GM18502 (cell line): Measurements from ENCODE around the gene SLC11A1.

Experiments
- ATAC-seq: cut with Tn5 transposase; IDR thresholded peaks from one replicate; pipeline ENCODE4 v1.9.1; 2021; ENCODE audit warnings: mild to moderate bottlenecking; ENCODE audit not compliant: unreplicated experiment, poor library complexity

Gene SLC11A1

DNA sequence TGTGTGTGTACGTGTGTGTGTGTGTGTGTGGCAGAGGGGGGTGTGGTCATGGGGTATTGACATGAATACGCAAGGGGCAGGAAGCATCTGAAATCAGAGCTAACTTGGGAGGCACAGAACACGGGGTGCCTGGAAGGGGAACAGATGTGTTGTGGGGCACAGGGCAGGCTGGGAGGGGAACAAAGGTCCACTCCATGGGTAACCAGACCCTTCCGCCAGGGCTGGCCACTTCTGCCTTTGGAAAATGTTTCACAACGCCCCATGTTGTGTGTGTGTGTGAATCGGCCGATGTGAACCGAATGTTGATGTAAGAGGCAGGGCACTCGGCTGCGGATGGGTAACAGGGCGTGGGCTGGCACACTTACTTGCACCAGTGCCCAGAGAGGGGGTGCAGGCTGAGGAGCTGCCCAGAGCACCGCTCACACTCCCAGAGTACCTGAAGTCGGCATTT is at the start of gene SLC11A1:
TSS of gene SLC11A1 (plus strand) at position 358 of the 451 bp plus-strand sequence. CDS start 96 bp downstream, outside the sequence.
- ATAC-seq, result no peak

DNA sequence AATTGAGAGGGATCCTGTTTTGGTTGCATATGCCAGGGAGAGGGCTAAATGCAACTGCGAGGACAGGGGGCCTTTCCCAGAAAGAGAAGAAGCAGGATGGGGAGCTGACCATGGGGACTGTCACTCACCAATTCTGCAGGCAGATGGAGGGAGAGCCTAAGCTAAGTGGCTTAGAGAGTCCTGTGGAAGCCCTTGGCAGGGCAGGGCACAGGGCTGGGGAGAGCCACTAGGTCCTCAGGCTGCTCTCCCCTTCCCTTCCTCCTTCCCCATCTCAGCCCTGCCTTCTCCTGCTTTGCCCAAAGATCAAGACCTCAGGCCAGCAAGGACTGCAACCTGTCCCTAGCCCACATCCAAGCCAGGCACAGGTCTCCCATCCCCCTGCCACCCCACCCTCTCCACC is 49.8 kb upstream of the SLC11A1 start:
- no peak for ATAC-seq

DNA sequence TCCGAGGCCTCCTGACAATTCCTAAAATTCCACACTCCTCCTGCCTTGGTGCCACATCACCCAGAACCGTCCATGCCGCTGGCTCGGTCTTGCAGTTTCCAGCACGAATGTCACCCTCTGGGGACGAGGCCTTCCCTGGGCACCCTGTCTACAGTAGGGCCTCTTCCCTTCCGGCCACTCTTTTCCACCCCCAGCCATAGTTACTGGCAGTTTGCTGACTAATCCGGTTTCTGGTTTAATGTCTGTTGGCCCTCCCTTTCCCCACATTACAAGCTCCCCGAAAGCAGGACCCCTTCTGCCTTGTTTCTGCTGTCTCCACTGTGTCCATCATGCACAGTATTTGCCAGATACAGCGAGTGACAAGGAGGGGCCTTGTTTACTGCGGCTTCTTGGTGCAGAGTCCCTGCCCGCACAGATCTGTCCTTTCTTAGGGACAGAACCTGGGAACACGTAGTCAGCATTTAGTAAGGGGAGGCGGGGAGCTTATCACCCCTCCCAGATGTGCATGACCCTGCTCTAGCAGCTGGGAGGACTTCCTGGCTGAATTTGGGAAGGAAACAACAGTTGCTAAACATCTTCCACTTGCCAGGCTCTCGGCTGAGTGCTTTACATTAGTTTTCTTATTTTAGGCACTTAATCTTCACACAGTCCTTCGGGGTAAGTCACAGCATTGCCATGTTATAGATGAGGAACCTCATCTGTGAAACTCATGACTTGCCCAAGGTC is 49.0 kb upstream of the SLC11A1 start:
- ATAC-seq, result no peak

DNA sequence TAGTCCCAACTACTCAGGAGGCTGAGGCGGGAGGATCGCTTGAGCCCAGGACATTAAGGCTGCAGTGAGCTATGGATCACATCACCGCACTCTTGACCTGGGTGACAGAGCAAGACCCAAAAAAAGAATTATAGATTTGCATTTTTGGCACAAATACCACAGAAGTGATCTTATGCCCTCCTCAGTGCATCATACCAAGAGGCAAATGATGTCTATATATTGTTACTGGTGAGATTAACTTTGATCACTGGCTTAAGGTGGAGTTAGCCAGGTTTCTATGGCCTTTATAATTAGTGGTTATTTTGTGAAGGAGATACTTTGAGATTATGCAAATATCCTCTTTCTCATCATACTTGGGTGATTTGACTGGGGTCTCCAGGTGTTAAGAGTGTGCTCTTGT is 47.5 kb upstream of the SLC11A1 start:
- ATAC-seq, result no peak

DNA sequence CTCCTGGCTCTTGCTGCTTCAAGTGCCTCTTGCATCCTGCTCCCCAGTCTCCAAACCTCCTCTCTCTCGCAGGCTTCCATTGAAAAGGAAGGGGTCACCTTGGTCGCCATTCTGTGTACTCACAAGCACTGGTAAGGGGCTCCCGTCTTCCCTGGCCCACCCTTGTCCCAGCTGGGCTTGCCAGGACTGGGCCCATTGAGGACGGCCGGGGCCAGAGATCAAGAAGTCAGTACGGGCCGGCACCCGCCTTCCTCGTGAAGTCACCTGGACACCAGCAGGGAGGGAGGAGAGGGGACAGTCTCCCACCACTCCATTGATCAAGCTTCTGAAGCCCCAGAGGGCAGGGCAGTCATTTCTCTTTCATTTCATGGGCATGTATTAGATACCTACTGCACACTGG is 41.4 kb upstream of the SLC11A1 start:
- no peak for ATAC-seq

DNA sequence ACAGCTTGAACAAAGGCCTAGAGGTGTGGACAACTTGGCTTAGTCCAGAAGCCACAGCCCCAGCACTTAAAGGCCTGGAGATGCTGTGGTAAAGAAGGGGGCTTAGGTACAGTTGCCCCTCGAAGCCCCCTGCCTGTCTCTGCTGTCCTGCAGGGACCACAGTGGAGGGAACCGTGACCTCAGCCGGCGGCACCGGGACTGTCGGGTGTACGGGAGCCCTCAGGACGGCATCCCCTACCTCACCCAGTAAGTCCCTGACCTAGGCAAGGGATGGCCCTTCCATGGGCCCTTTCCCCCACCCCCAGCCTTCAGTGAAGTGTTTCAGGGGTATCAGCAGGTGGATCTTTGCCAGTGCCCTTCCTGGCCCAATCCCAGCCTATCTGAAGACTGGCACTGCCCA is 40.7 kb upstream of the SLC11A1 start:
- ATAC-seq, result no peak

GRCh38 chr2:218342837-218343236 is 39.2 kb upstream of the SLC11A1 start:
- no peak for ATAC-seq

DNA sequence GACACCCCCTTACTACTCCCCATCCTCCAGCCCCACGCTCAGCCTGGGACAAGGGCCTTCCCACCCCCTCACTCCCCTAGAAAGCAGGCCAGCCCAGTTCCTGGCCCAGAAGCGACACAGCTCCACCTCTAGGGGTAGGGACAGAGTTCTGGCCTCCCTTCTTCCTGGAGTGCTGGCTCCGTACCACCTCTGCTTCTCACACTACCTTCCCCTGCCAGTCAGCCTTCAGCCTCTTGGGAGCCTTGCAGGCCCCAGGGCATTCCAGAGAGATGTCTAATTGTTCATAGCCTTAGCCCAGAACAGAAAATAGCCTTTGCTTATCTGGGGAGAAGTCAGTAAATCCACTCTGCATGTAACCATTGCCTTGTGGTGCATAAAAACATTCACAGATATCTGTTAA is 38.5 kb upstream of the SLC11A1 start:
- ATAC-seq, result no peak

DNA sequence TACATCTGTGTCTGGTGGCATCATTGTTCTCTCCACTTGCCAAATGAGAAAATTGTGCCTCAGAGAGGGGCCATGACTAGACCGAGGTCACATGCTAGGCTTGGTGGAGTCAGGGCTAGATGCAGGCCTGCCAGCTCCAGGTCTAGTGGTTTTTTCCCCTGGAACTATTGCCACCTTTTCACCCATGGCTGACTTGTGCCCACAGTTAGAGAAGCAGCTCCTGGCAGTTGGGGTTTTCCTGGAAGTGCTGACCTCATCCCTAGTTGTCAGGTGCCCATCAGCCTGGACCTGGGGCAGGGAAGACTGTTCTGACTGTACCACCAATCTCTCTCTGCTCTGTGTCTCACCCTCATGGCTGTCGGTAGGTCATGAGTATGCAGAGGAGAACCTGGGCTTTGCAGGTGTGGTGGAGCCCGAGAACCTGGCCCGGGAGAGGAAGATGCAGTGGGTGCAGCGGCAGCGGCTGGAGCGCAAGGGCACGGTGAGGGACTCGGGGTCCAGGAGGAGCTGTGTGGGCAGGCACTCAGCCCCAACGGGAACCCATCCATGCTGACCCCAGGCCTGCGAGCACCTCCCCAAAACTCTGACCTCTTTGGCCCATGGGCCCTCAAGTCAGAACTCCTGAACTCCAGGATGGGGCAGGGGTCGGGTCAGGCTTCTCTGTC is 37.9 kb upstream of the SLC11A1 start:
- ATAC-seq, result no peak

- no peak for ATAC-seq
Measured at GRCh38 chr2:218344755-218345417, 37.2 kb upstream of the SLC11A1 start.

DNA sequence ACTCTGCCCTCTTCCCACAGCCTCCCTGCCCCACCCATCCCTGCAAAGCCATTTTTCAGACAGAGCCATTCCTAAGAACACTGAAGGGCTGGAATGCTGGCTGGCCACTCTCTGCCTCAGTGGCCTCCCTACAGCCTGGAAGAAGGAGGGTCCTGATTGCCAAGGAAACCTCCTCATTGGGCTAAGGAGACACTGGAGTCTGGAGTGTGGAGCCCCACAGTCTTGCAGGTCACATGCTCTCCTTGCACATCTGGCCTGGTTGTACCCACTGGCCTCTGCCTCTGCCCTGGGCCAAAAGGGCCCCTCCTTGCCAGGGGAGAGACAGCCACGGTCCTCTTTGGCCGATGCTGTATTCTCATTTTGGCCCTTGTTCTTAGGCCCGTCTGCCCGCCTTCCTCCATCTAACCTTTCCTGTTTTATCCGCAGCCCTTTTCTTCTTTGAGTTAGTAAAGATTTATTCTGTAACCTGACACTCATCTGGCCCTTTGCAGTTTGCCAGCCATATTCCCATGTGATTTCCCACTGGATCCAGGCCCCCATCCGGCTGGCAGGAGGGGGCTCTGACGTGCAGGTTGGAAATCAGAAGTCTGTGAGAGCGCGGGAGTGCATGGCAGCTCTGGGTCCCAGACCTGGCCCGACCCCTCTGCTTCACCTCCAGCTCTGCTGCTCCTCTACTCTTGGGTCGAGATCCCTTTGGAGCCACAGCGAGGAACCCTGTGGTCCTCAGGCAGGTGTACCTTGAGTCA is 36.4 kb upstream of the SLC11A1 start:
- ATAC-seq, result no peak

GRCh38 chr2:218347172-218347571 is 34.9 kb upstream of the SLC11A1 start:
- ATAC-seq, result no peak

GRCh38 chr2:218354045-218354444 is 28.0 kb upstream of the SLC11A1 start:
- ATAC-seq, result no peak

GRCh38 chr2:218354850-218355443 is 27.1 kb upstream of the SLC11A1 start:
- ATAC-seq, result no peak

GRCh38 chr2:218357236-218358177 is 24.6 kb upstream of the SLC11A1 start:
- ATAC-seq, result no peak

GRCh38 chr2:218360453-218360852 is 21.6 kb upstream of the SLC11A1 start:
- ATAC-seq, result no peak

DNA sequence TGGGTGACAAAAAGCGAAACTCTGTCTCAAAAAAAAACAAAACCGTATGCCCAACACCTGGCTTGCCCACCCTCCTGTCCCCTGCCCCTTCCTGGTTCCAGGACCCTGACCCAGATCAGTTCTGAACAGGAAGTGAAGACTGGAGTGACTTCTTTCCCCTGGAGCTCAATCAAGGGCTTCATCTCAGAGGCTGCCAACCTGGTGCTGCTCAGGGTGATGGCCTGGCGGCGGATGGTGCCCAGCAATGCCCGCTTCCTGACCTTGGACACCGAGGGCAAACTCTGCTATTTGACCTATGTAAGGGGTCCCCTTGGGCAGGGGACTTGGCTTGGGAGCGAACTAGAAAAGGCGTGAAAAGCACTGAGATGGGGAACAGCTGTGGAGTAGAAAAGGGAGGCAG is 19.5 kb upstream of the SLC11A1 start:
- ATAC-seq, result no peak

DNA sequence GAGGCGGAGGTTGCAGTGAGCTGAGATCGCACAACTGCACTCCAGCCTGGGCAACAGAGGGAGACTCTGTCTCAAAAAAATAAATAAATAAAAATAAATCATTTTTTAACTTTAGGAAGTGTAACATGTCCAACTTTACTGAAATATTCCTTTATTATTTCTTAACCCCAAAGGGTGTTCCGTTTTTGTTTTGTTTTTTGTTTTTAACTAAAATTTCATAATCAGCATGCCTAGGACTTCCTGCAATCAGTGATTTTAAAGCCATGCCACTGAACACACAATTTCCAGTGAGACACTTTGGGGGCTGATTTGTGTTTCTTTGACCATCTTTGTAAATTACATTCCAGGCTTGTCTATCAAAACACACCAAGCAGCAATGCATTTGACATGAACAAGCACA is 18.3 kb upstream of the SLC11A1 start:
- no peak for ATAC-seq

DNA sequence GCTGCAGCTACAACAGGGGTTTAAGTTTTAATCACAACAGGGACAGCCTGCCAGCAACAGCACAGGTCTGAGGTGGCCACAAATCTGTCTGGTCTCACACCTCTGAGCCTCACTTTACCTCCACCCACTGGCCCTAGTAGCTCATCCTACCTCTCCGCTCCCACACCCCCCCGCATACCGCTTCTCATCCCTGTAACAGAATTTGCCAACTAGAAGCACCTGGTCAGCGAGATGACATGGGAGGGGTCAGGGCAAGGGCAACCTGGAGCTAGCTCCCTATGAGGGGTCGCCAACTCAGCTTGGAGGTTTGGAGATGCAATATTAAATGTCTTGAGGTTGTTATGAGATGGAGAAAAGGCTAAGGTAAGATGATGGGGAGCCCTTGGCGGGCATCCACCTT is 17.9 kb upstream of the SLC11A1 start:
- no peak for ATAC-seq
